HCT116 (cell line): ENCODE data around the gene NPL. TPM values are rescaled to one million over a fixed set of nuclear protein-coding genes. Genes with fewer than 3 reads are reported as not detected.
A peak's percentile ranks its signal among the peaks of the same experiment; 100 is the strongest.

Experiments
- ATAC-seq: fragments of 200-7000 bp; cut with Tn5 transposase; 2 replicates; pipeline ENCODE4 v1.9.1; 2020; ENCODE audit warnings: mild to moderate bottlenecking, moderate library complexity
- BruUV-seq: library from RNA; stranded (reverse); fragments of 400-500 nt; replicated peaks from 2 replicates; lab custom pipeline; 2021; lab: Mats Ljungman, UMichigan
- CTCF ChIA-PET: fragments of 300-600 bp; sonication (Branson Sonifier 250); formaldehyde crosslinking; loops from one replicate; lab custom pipeline; 2021; ENCODE audit warnings: antibody characterized with exemption; lab: Charles Lee
- POLR2A ChIA-PET: fragments of 300-600, 350-600 bp; sonication (Branson Sonifier 250); formaldehyde crosslinking; loops from one replicate; lab custom pipeline; 2021; ENCODE audit warnings: antibody characterized with exemption; lab: Charles Lee
- RAD21 ChIA-PET, 2 experiments: fragments of 300-600 bp; sonication (Branson Sonifier 250); formaldehyde crosslinking; loops; one replicate each; lab custom pipeline; 2023; ENCODE audit warnings: low total read pairs in 2 of 2; ENCODE audit not compliant: uncharacterized antibody in 2 of 2, unreplicated experiment in 2 of 2, low non-redundant PET in 1 of 2; lab: Charles Lee
- DNase-seq: peaks from one replicate; pipeline ENCODE4 v3.0.0-alpha.2; 2010; ENCODE audit warnings: low read depth, low spot score
- H2AFZ ChIP-seq: fragments of 200-600 bp; shearing (Covaris generic), sonication (generic); 2 replicates; pipeline ENCODE4 v1.6.1; 2017; ENCODE audit warnings: low read depth, mixed run types, mixed read lengths, antibody characterized with exemption, low read length; ENCODE audit not compliant: poor library complexity, severe bottlenecking
- H3K27ac ChIP-seq: 2 replicates; pipeline ENCODE4 v1.5.1; 2012; ENCODE audit warnings: low read depth, low read length
- H3K27me3 ChIP-seq: fragments of 200-600 bp; sonication (generic); 2 replicates; pipeline ENCODE4 v1.6.1; 2016; ENCODE audit warnings: mixed run types, low read length, mixed read lengths; ENCODE audit not compliant: insufficient read depth
- H3K36me3 ChIP-seq, 2 experiments: fragments of 200-500 bp in 1 of 2; fragments of 200-600 bp in 1 of 2; sonication (Bioruptor generic) in 1 of 2; sonication (generic) in 1 of 2; 2 replicates each; pipeline versions ENCODE4 v1.5.1 to v1.6.1; 2014 to 2016; ENCODE audit warnings: low read length in 2 of 2, inconsistent platforms in 1 of 2, mixed read lengths in 1 of 2, mixed run types in 1 of 2; ENCODE audit not compliant: insufficient read depth in 2 of 2, control insufficient read depth in 1 of 2
- H3K4me1 ChIP-seq, 2 experiments: fragments of 200-600 bp in 1 of 2; sonication (generic) in 1 of 2; 2 replicates each; pipeline versions ENCODE4 v1.5.1 to v1.6.1; 2012 to 2017; ENCODE audit warnings: low read length in 2 of 2, inconsistent platforms in 1 of 2, mild to moderate bottlenecking in 1 of 2, mixed read lengths in 1 of 2, mixed run types in 1 of 2, moderate library complexity in 1 of 2; ENCODE audit not compliant: insufficient read depth in 2 of 2, control insufficient read depth in 1 of 2
- H3K4me2 ChIP-seq: fragments of 200-600 bp; sonication (generic); 2 replicates; pipeline ENCODE4 v1.6.1; 2017; ENCODE audit warnings: mixed run types, low read length, mixed read lengths
- H3K4me3 ChIP-seq, 2 experiments: fragments of 200-600 bp in 1 of 2; sonication (generic) in 1 of 2; replicated peaks in 1 of 2; 2 replicates each; pipeline ENCODE4 v1.5.1; 2011 to 2016; ENCODE audit warnings: low read length in 2 of 2, control low read depth in 1 of 2, low read depth in 1 of 2, mild to moderate bottlenecking in 1 of 2, mixed read lengths in 1 of 2, mixed run types in 1 of 2
- H3K79me2 ChIP-seq: fragments of 200-600 bp; sonication (generic); 2 replicates; pipeline ENCODE4 v1.6.1; 2017; ENCODE audit warnings: mild to moderate bottlenecking, mixed run types, low read length, moderate library complexity, mixed read lengths; ENCODE audit not compliant: insufficient read depth
- H3K9ac ChIP-seq: fragments of 200-600 bp; sonication (generic); 2 replicates; pipeline ENCODE4 v1.6.1; 2016; ENCODE audit warnings: low read length, mixed read lengths
- H3K9me2 ChIP-seq: fragments of 200-600 bp; sonication (generic), shearing (Covaris generic); 2 replicates; pipeline ENCODE4 v1.6.1; 2017; ENCODE audit warnings: mixed run types, mild to moderate bottlenecking, moderate library complexity; ENCODE audit not compliant: insufficient read depth
- H3K9me3 ChIP-seq, 2 experiments: fragments of 200-500 bp in 1 of 2; fragments of 200-600 bp in 1 of 2; sonication (Bioruptor generic) in 1 of 2; sonication (generic) in 1 of 2; 2 replicates each; pipeline ENCODE4 v1.6.1; 2014 to 2017; ENCODE audit warnings: low read length in 2 of 2, mixed read lengths in 2 of 2, inconsistent platforms in 1 of 2, low read depth in 1 of 2, mild to moderate bottlenecking in 1 of 2, mixed run types in 1 of 2, moderate library complexity in 1 of 2; ENCODE audit not compliant: control insufficient read depth in 1 of 2, insufficient read depth in 1 of 2
- H4K20me1 ChIP-seq: fragments of 200-600 bp; sonication (generic), shearing (Covaris generic); 2 replicates; pipeline ENCODE4 v1.6.1; 2017; ENCODE audit warnings: mixed run types, mild to moderate bottlenecking, moderate library complexity; ENCODE audit not compliant: insufficient read depth
- CBX3 ChIP-seq: IDR thresholded peaks from 2 replicates; pipeline ENCODE4 v1.6.1; 2012; ENCODE audit warnings: low read depth
- ELF1 ChIP-seq: IDR thresholded peaks from 2 replicates; pipeline ENCODE4 v1.6.1; 2012; ENCODE audit warnings: low read depth, borderline replicate concordance
- FOSL1 ChIP-seq: IDR thresholded peaks from 2 replicates; pipeline ENCODE4 v1.6.1; 2012; ENCODE audit warnings: low read depth
- JUND ChIP-seq: IDR thresholded peaks from 2 replicates; pipeline ENCODE4 v1.6.1; 2012
- POLR2AphosphoS5 ChIP-seq: IDR thresholded peaks from 2 replicates; pipeline ENCODE4 v1.6.1; 2011; ENCODE audit warnings: mild to moderate bottlenecking, low read depth, low read length, moderate library complexity
- RAD21 ChIP-seq: IDR thresholded peaks from 2 replicates; pipeline ENCODE4 v1.6.1; 2012; ENCODE audit warnings: low read depth, mild to moderate bottlenecking
- SIN3A ChIP-seq: IDR thresholded peaks from 2 replicates; pipeline ENCODE4 v1.6.1; 2012; ENCODE audit warnings: low read depth
- SRF ChIP-seq: IDR thresholded peaks from 2 replicates; pipeline ENCODE4 v1.6.1; 2012; ENCODE audit warnings: low read depth
- TCF7L2 ChIP-seq: IDR thresholded peaks from 2 replicates; pipeline ENCODE4 v1.7.0; 2011; ENCODE audit warnings: borderline replicate concordance, inconsistent platforms; ENCODE audit not compliant: insufficient read depth, insufficient read length; ENCODE audit errors: extremely low read depth
- ZFX ChIP-seq: fragments of 450-650 bp; IDR thresholded peaks from 2 replicates; pipeline ENCODE4 v1.6.1; 2017
- intact Hi-C: fragments of 100-400 bp; cut with micrococcal nuclease; formaldehyde crosslinking; loops from 2 replicates; pipeline ENCODE4 v1.10.0; 2022
- total RNA-seq: library from RNA; stranded (reverse); gene quantifications from one replicate; pipeline ENCODE4 v1.2.1, GENCODE V29; 2021; ENCODE audit not compliant: unreplicated experiment
- TF ChIP-seq, protein P1 (sequence below): IDR thresholded peaks from 2 replicates; pipeline ENCODE4 v1.6.1; 2011; ENCODE audit warnings: mild to moderate bottlenecking, low read length, moderate library complexity; ENCODE audit not compliant: insufficient replicate concordance; ENCODE audit errors: extremely low read depth
- TF ChIP-seq, protein P2 (sequence below): IDR thresholded peaks from 2 replicates; pipeline ENCODE4 v1.6.1; 2012; ENCODE audit warnings: low read depth
- TF ChIP-seq, protein P3 (sequence below): IDR thresholded peaks from 2 replicates; pipeline ENCODE4 v1.6.1; 2012

Gene NPL
- total RNA-seq, 1 experiment from 2014 or later, result 0.39 TPM

DNA sequence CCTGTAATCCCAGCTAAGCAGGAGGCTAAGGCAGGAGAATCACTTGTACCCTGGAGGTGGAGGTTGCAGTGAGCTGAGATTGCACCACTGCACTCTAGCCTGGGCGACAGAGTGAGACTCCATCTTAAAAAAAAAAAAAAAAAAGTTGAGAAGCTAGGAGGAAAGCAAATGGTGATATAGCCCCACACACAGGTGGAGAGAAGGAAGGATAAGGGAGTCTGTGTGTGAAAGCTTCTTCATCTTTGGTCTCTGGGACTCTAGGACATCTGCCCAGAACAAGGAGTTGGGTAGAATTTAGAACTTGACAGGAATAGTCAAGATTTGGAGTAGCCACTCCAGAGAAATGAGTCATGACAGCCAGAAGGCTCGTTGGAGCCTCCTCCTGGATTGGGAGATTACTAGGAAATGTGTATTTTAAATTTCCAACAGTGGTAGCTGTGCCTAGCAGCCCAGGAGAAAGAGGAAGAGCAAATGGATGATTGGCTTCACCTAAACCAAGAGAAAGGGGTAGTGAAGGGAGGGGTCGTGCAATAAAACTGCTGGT lies 19.9 kb downstream of the NPL start:
- no peak for ATAC-seq
- H3K79me2 ChIP-seq, result no peaks in the 10 kb centered on the region
- CTCF ChIA-PET, result interaction anchor here (1.2 to 1.3 kb wide), 2 partner anchors 25 to 214 kb away, joined by 3 to 4 read pairs; no protein-coding TSS in a partner anchor
- no peaks in the 10 kb centered on the region for H3K9me3 ChIP-seq
- H3K36me3 ChIP-seq, result no peaks in the 10 kb centered on the region
- peaks cover 0 to 4% of the 10 kb centered on the region in 2 experiments; a peak in 1 of 4 replicates for H3K4me1 ChIP-seq
- no peak for TF ChIP-seq CBX3
- TF ChIP-seq JUND, result no peak
- TF ChIP-seq, protein P1, sequence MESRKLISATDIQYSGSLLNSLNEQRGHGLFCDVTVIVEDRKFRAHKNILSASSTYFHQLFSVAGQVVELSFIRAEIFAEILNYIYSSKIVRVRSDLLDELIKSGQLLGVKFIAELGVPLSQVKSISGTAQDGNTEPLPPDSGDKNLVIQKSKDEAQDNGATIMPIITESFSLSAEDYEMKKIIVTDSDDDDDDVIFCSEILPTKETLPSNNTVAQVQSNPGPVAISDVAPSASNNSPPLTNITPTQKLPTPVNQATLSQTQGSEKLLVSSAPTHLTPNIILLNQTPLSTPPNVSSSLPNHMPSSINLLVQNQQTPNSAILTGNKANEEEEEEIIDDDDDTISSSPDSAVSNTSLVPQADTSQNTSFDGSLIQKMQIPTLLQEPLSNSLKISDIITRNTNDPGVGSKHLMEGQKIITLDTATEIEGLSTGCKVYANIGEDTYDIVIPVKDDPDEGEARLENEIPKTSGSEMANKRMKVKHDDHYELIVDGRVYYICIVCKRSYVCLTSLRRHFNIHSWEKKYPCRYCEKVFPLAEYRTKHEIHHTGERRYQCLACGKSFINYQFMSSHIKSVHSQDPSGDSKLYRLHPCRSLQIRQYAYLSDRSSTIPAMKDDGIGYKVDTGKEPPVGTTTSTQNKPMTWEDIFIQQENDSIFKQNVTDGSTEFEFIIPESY, result no peak
- no peak for TF ChIP-seq SRF
- BruUV-seq, result no TSS peak
- H3K27me3 ChIP-seq, result no peaks in the 10 kb centered on the region
- no peak overlapping the region for H3K4me2 ChIP-seq
- POLR2A ChIA-PET, result no interaction called here
- H4K20me1 ChIP-seq, result no peaks in the 10 kb centered on the region
- RAD21 ChIA-PET, result no interaction called here
- no peak overlapping the region for H3K27ac ChIP-seq
- no peak for DNase-seq
- intact Hi-C loops, result loop anchor here (5.0 kb wide), 1 partner anchor 362 kb away; no protein-coding TSS in a partner anchor
- no peaks in the 10 kb centered on the region for H3K9me2 ChIP-seq
- peak overlapping the region; percentile 32 for H2AFZ ChIP-seq
- H3K4me3 ChIP-seq, result no peak overlapping the region
- no peak overlapping the region for H3K9ac ChIP-seq

DNA sequence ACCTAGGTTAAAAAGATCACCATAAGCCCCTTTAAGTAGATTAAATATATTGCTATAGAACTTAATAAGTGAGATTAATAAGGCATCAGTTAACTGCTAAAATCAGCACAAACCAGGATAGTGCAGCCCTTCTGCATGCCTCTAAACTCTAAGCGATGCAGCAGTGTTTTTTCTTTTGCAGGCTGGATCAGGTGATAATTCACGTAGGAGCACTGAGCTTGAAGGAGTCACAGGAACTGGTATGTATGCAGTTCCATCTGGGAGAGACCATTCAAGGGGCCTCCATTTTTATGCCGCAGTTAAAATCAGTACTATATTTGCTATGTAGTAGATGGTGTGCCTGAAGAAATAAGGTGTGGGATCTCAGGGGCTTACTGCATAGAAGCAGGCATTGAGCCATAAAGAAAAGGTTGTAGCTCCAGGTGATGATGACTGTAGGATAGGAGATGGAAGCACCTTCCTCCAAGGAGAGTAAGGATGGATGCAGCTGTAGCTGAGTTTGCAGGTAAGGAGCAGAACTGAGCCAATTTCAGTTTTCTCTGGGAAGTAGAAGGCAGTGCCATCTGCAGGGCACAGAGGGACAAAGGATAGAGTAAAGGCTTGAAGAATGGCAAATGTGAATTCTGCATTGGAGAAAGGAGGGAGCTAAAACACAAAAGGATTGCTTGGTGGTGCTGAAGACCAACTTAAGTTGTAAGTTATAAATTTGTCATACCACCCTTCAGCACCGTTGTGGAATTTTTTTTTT lies 22.6 kb downstream of the NPL start:
- Histone ChIP-seq H3K4me3 (no peak overlapping the region), H3K4me1 (peaks cover 0 to 10% of the 10 kb centered on the region in 2 experiments; a peak in 1 of 4 replicates), H3K27ac (no peak overlapping the region), H3K9ac (no peak overlapping the region), H3K9me3 (no peaks in the 10 kb centered on the region), H2AFZ (no peak overlapping the region), H3K4me2 (no peak overlapping the region), H4K20me1 (no peaks in the 10 kb centered on the region), H3K9me2 (no peaks in the 10 kb centered on the region), H3K27me3 (no peaks in the 10 kb centered on the region), H3K36me3 (no peaks in the 10 kb centered on the region), H3K79me2 (no peaks in the 10 kb centered on the region)
- intact Hi-C loops, result no loop called here
- BruUV-seq, result no TSS peak
- ATAC-seq, result peak; percentile 63; the same call in 1 of the 2 replicates
- RAD21 ChIA-PET, result no interaction called here
- CTCF ChIA-PET, result interaction anchor here (1.2 kb wide), 2 partner anchors 11 to 26 kb away, joined by 3 read pairs; no protein-coding TSS in a partner anchor
- DNase-seq, result no peak
- POLR2A ChIA-PET, result no interaction called here
- TF ChIP-seq JUND (no peak), ZFX (no peak), POLR2AphosphoS5 (no peak), SIN3A (no peak), ELF1 (no peak), SRF (no peak), TCF7L2 (no peak), FOSL1 (no peak), RAD21 (peak; percentile 19; the same call in 1 of the 2 replicates)
- TF ChIP-seq, protein P2, sequence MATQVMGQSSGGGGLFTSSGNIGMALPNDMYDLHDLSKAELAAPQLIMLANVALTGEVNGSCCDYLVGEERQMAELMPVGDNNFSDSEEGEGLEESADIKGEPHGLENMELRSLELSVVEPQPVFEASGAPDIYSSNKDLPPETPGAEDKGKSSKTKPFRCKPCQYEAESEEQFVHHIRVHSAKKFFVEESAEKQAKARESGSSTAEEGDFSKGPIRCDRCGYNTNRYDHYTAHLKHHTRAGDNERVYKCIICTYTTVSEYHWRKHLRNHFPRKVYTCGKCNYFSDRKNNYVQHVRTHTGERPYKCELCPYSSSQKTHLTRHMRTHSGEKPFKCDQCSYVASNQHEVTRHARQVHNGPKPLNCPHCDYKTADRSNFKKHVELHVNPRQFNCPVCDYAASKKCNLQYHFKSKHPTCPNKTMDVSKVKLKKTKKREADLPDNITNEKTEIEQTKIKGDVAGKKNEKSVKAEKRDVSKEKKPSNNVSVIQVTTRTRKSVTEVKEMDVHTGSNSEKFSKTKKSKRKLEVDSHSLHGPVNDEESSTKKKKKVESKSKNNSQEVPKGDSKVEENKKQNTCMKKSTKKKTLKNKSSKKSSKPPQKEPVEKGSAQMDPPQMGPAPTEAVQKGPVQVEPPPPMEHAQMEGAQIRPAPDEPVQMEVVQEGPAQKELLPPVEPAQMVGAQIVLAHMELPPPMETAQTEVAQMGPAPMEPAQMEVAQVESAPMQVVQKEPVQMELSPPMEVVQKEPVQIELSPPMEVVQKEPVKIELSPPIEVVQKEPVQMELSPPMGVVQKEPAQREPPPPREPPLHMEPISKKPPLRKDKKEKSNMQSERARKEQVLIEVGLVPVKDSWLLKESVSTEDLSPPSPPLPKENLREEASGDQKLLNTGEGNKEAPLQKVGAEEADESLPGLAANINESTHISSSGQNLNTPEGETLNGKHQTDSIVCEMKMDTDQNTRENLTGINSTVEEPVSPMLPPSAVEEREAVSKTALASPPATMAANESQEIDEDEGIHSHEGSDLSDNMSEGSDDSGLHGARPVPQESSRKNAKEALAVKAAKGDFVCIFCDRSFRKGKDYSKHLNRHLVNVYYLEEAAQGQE, result no peak
- TF ChIP-seq, protein P3, sequence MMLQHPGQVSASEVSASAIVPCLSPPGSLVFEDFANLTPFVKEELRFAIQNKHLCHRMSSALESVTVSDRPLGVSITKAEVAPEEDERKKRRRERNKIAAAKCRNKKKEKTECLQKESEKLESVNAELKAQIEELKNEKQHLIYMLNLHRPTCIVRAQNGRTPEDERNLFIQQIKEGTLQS, result no peak
